ENCODE measurements around the gene CD300LD. TPM values are rescaled to one million over a fixed set of nuclear protein-coding genes. Genes with fewer than 3 reads are reported as not detected.

The CD300LD gene
- total and polyA plus RNA-seq, 10 of the 15 experiments (the other 5 are each of a cell fraction or from before 2014, with no cell fraction given) = not detected

- TF ChIP-seq RAD51 (IDR thresholded peaks at IDR 0.05) (no peak), PML (IDR thresholded peaks at IDR 0.05; ENCODE audit: low read length) (no peak), GATAD2B (conservative IDR thresholded peaks at IDR 0.05; ENCODE audit: low read depth) (no peak), NR2F1 (conservative IDR thresholded peaks at IDR 0.05) (no peak)
- TF ChIP-seq, protein P1, sequence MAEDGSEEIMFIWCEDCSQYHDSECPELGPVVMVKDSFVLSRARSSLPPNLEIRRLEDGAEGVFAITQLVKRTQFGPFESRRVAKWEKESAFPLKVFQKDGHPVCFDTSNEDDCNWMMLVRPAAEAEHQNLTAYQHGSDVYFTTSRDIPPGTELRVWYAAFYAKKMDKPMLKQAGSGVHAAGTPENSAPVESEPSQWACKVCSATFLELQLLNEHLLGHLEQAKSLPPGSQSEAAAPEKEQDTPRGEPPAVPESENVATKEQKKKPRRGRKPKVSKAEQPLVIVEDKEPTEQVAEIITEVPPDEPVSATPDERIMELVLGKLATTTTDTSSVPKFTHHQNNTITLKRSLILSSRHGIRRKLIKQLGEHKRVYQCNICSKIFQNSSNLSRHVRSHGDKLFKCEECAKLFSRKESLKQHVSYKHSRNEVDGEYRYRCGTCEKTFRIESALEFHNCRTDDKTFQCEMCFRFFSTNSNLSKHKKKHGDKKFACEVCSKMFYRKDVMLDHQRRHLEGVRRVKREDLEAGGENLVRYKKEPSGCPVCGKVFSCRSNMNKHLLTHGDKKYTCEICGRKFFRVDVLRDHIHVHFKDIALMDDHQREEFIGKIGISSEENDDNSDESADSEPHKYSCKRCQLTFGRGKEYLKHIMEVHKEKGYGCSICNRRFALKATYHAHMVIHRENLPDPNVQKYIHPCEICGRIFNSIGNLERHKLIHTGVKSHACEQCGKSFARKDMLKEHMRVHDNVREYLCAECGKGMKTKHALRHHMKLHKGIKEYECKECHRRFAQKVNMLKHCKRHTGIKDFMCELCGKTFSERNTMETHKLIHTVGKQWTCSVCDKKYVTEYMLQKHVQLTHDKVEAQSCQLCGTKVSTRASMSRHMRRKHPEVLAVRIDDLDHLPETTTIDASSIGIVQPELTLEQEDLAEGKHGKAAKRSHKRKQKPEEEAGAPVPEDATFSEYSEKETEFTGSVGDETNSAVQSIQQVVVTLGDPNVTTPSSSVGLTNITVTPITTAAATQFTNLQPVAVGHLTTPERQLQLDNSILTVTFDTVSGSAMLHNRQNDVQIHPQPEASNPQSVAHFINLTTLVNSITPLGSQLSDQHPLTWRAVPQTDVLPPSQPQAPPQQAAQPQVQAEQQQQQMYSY (CRISPR knock-in tag; IDR thresholded peaks at IDR 0.05) = no peak
- no peak for FAIRE-seq
- Histone ChIP-seq H3K9ac (ENCODE audit: control insufficient read depth, insufficient read depth, low read length) (no peak overlapping the region), H3K4me2 (ENCODE audit: control insufficient read depth, insufficient read depth) (no peak overlapping the region), H3K27ac (ENCODE audit: control insufficient read depth, insufficient read depth) (no peak overlapping the region), H2AFZ (ENCODE audit: control insufficient read depth, low read depth, low read length) (no peak overlapping the region), H3K9me3 (replicated peaks; ENCODE audit: control insufficient read depth, insufficient read depth, low read length) (peaks cover 3% of the 10 kb centered on the region; the same call in 1 of the 3 replicates), H3K27me3 (replicated peaks in 1 of 2; ENCODE audit: control insufficient read depth in 2 of 2, insufficient read depth in 2 of 2, low read length in 1 of 2) (peaks cover 2 to 4% of the 10 kb centered on the region in 2 experiments; a peak in 3 of 4 replicates), H3K4me1 (ENCODE audit: control insufficient read depth, insufficient read depth, low read length) (no peaks in the 10 kb centered on the region; the same call in 1 of the 2 replicates), H3K36me3 (ENCODE audit: control insufficient read depth in 2 of 2, insufficient read depth in 2 of 2, low read length in 1 of 2) (no peaks in the 10 kb centered on the region), H3K79me2 (ENCODE audit: control insufficient read depth, insufficient read depth, low read length) (no peaks in the 10 kb centered on the region), H4K20me1 (ENCODE audit: control insufficient read depth, insufficient read depth) (no peaks in the 10 kb centered on the region; the same call in 1 of the 2 replicates), H3K4me3 (no peak overlapping the region)
- intact Hi-C loops (cut with micrococcal nuclease; ENCODE audit: unreplicated experiment) (no loop called here), in situ Hi-C loops (cut with MboI) (loop anchor here (5.0 kb wide), 1 partner anchor 220 kb away; no protein-coding TSS in a partner anchor)
- ChIA-PET SMC1A (ENCODE audit: uncharacterized antibody, unreplicated experiment) (no interaction called here), POLR2A (no interaction called here), RAD21 (ENCODE audit: unreplicated experiment) (no interaction called here), CTCF (interaction anchor here (1.4 to 1.5 kb wide), 2 partner anchors 31 to 68 kb away, joined by 5 to 6 read pairs; no protein-coding TSS in a partner anchor)
- WGBS (ENCODE audit: insufficient coverage, insufficient replicate concordance, low lambda C conversion rate, missing lambda C conversion rate) = 13% methylated on average over 8 of the region's 8 CpGs
- no TSS peak for BruUV-seq (replicated peaks)
- no peak for DNase-seq (ENCODE audit: low read depth, low spot score)
- ATAC-seq = no peak
Measured at GRCh38 chr17:74597069-74597790, 5.1 kb upstream of the CD300LD start.

All from GM12878 (cell line).